Measurements from ENCODE around the gene PDE1C.

Gene PDE1C

DNA sequence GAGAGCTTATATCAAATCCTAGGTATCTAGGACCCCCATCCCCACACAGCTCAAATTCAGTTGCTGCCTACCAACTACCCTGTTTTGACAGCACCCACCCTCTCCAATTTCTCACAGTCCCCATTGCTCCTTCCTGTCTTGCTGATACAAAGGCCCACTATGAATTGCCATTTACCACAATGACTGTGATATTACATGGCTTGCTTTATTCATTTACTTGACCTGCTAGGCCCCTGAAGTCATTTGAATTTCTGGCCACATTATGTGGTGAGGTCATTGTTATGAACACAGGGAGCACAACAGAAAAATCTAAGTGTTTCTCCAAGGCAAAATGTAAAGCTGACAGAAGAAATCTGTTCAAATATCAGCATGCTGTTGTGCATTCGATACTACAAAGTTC, 281.8 kb downstream of the PDE1C start:
- in situ Hi-C loops (cut with MboI; ENCODE audit: low sequenced_read_pairs): no loop called here

DNA sequence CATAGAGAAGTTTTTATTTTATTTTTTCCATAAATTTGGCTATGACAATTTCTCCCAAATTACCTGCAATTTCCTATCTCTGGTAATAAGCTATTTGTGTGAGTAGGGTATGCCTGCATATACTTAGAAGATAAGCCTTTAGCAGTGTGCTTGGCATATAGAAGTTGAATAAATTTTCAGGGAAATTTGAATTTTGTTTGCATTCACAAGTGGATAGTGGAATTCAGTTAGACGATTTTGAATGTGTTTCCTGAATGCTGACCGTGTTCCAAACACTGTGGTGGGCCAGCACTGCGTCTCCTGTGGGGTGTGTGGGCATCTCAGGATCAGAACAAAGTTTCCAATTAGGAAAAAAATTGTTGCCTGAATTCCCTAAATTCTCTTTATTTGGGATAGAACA, 283.9 kb downstream of the PDE1C start:
- in situ Hi-C loops (cut with MboI; ENCODE audit: low sequenced_read_pairs): no loop called here

DNA sequence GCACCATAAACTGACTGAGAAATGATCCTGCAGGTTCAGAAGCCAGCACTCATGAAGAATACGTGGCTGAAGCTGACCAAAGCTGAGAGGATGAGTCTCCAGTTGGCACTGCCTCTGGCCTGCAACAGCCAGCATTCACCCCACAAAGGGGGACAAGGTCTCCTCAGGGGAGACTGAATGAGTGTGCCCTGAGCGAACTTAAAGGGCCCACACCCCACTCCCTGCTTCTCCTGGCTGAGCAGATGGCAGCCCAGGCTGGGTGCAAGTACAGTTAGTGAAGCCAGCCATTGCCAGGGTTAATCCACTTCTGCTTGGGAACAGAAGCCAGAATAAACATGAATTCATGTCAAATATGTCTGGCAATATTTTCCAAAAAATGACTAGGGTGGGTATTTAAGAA, 285.1 kb downstream of the PDE1C start:
- in situ Hi-C loops (cut with MboI; ENCODE audit: low sequenced_read_pairs): no loop called here

DNA sequence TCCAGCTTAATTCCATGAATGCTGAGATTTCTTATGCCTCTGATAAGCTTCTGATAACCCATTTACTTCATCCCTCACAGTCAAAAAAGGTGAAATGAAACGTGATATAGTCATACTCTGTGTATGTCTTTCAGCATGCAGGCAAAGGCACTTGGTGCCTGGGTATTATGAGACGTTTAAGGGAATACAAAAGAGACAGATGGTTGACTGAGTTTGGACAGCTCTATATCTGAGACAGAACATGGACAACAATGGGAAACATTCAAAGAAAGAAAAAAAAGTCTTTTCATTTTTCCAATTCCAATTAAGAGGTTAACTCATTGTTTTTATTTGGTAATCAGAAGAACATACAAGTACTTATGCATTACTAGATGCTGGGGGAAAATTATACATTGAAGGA, 287.0 kb downstream of the PDE1C start:
- in situ Hi-C loops (cut with MboI; ENCODE audit: low sequenced_read_pairs): no loop called here

DNA sequence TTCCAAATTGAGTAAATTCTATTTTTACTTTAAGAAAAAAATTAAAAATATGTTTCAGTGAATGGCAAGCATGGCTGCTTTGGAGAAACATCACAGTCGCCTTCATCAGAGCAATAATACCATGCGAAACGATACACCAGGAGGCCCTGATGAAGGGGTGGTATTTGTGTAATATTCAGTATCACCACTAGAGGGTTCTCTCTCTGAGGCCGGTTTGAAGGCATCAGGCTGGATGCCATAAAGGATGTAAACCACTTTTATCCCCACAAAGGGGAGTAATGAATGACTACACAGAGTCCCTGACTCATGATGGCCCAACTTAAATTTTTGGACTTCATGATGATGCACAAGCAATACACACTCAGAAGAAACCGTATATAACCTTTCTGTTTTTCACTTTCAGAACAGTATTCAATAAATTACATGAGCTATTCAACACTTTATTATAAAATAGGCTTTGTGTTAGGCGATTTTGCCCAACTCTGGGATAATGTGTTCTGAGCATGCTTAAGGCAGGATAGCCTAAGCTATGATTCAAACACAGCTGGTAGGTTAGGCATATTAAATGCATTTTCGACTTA, 287.7 kb downstream of the PDE1C start:
- in situ Hi-C loops (cut with MboI; ENCODE audit: low sequenced_read_pairs): no loop called here

DNA sequence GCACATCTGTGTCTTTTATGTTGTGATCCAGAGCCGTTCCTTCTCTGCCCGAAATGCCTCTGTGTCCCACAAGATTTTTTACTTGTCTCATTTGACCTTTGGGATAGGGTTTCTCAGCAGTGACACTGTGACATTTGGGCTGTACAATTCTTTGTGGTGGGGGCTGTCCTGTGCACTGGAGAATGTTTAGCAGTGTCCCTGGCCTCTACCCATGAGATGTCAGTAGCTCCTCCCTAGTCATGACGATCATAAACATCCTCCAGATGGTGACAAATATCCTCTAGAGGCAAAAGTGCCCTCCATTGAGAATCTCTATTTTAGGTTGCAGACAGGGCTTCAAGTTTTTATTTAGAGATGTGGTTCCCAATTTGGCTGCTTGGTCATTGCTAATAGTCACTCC, 291.9 kb downstream of the PDE1C start:
- in situ Hi-C loops (cut with MboI; ENCODE audit: low sequenced_read_pairs): no loop called here

DNA sequence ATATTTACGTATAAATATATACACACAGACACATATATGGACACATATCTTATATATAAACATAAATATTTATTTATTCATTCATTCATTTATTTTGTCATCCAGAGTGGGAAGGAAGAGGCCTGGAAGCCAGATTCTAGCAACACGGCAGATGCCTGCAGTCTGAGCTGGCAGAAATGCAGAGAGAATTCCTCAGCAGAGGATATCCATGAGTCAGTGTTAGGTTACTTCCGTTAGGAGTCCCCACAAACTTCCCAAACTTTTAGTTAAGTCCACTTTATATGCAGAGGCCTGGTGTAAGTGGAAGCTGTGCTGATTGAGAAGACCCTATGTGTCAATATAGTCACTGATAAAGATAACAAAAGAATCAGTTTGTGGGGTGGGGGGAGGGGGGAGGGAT, 293.6 kb downstream of the PDE1C start:
- in situ Hi-C loops (cut with MboI; ENCODE audit: low sequenced_read_pairs): no loop called here

DNA sequence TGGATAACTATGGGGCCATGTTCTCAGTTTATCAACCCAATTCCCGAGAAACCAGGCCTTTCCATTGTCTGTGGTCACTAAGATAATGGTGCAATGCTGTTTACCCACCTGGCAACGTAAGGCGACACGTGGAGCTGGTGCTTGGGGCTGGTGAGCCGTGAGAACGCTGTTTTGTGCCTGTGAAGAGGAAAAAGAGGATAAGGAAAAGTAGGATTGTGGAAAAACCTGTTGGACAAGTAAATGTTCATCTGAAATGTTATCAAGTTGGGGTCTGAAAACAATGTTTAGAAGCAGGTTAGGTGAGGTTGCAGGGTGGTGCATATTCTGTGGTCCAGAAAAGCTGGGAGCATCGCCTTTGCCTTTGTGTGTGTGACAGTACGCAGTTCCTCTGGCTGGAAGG, 294.7 kb downstream of the PDE1C start:
- in situ Hi-C loops (cut with MboI; ENCODE audit: low sequenced_read_pairs): no loop called here

DNA sequence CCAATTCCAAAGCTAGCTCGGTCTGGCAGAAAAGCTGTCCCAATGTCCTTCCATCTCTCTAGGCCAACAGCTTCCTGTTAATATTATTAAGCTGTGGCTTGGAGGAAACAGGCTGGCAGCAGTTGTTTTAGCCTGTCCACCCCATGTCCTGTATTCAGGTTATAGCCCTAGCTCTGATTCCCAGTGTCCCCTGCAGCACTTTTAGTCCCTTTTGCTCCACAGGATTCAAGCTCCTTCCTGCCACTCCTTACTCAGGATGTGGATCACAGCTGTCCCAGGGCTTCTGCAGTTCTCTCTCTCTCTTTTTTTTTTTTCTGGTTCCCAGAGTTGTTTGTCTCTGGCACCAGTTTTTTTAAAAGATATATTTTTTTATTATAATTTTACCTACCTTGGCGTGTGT, 298.0 kb downstream of the PDE1C start:
- in situ Hi-C loops (cut with MboI; ENCODE audit: low sequenced_read_pairs): no loop called here

DNA sequence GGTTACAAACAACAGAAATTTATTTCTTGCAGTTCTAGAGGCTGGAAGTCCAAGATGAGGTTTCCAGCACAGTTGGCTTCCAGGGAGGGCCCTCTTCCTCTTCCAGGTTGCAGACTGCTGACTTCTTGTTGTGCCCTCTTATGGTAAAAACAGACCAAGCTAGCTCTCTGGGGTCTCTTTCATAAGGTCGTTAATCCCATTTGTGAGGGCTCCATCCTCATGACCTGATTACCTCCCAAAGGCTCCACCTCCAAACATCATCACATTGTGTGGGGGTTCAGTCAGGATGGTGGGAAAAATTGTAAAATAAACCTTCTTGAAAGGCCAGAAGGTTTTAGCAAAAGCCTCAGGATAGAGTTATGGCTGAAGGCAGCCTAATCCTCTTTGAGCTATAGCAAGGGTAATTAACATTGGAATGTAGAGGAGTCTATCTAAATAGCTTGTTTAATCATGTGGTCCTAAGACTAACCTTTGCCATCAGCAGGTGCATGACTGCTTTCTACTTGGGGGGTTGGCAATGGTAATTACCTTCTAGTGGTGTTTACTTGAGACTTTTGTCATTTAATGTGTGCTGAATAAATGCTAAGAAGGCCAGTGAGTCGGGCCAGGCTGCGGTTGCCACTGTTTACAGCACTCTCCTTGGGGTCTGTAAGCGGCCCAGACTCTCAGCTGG, 302.4 kb downstream of the PDE1C start:
- in situ Hi-C loops (cut with MboI; ENCODE audit: low sequenced_read_pairs): no loop called here

DNA sequence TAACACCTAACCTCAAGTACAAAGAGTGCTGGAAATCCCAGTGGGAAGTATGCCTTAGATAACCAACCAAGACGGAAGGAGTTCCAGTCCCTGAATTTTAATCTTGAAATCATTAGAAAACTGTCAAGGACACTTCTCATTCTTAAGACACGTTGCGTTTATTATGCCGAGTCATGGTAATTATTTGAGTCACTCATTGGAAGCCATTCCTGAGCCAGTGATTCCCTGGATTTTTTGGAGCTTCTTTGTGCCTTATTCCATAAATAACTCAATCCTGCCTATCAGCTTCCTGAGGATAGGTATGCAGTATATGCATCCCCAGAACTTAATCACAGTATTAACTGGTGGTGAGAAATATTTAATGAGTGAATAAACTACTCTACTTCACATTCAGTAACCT, 305.7 kb downstream of the PDE1C start:
- in situ Hi-C loops (cut with MboI; ENCODE audit: low sequenced_read_pairs): no loop called here

DNA sequence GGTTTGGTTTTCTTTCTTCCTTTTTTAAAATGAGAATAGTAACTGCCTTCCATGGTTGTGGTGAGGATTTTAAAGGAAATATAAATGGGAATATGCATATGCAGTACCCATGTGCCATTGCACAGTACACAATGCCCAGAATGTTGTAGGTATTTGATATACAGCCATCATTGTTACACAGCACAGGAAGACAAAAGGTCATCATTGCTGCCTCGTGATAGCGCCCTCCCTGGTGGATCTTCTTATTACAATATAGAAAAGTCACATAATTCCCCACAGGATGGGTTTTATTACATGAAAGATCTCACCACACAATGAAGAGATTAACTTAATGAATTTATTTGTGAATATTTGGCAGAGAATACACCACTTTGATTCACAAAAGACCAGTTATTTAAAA, 306.7 kb downstream of the PDE1C start:
- in situ Hi-C loops (cut with MboI; ENCODE audit: low sequenced_read_pairs): no loop called here

DNA sequence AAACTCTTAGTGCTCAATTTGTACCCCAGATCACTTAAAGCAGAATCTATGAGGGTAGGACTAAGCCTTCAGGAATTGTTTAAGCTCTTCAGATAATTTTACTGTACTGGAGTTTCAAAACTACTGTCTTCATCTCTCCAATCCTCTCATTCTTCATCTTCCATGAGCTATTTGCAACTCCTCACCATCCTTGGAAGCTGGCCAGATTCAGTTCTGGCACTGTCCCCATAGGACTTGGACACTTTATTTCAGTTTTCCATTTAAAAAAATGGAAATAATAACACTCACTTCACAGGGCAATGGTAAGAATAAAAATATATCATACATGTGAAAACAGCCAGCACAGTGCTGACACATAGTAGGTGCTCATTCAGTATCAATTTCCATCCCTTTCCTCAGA, 308.6 kb downstream of the PDE1C start:
- in situ Hi-C loops (cut with MboI; ENCODE audit: low sequenced_read_pairs): no loop called here

DNA sequence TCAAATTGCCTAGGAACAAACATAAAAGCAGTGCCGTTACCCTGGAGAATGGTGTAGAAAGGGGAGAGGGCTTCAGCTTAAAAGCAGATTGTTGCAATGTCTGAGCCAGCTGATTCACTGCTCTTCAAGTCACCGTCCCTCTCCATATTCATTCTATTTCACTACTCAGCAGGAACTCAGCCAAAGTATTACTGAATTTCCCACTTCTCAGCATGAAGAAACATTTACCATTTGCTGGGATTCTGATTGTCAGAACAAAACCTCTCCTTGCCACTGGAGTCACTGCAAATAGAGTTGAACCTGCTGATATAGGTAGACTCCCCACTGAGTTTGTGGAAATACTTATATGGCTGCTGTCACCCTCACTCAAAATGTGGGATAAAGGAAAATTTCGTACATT, 311.5 kb downstream of the PDE1C start:
- in situ Hi-C loops (cut with MboI; ENCODE audit: low sequenced_read_pairs): no loop called here

DNA sequence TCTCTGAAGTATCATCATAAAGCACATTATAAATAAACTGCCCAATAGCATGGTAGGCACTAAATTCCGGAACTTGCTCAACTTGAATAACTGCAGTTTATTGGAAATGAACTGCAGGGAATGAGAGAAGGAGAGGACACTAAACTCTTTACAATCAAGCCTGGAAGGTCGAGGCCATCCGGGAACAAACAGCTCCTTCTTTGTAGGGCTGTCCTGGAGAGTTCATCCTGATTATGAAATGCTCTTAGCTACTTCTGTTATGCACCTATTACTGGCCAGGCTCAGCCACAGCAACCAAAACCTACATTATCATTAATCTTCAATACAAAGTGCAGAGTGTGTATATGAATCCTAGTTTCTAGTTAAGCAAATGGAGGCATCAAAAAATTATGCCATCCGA, 318.5 kb downstream of the PDE1C start:
- in situ Hi-C loops (cut with MboI; ENCODE audit: low sequenced_read_pairs): no loop called here

DNA sequence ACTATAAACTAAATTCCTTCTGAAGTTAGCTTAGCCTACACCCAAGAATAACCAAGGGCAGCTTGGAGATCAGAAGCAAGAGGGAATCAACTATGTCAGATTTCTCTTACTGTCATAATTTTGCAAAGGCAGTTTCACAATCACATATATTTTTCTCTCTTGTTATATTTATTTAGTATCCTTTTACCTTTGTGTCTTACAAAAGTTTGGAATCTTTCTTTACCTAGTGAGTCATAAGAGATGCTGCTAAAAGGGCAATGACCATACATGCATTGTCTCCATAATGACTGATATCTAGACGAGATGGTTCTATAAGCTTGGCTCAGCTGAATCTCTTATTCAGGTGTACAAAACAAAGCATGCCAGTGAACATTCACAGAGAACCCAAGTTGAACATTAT, 322.1 kb downstream of the PDE1C start:
- in situ Hi-C loops (cut with MboI; ENCODE audit: low sequenced_read_pairs): loop anchor here (10.0 kb wide), 2 partner anchors 457 to 597 kb away; no protein-coding TSS in a partner anchor

DNA sequence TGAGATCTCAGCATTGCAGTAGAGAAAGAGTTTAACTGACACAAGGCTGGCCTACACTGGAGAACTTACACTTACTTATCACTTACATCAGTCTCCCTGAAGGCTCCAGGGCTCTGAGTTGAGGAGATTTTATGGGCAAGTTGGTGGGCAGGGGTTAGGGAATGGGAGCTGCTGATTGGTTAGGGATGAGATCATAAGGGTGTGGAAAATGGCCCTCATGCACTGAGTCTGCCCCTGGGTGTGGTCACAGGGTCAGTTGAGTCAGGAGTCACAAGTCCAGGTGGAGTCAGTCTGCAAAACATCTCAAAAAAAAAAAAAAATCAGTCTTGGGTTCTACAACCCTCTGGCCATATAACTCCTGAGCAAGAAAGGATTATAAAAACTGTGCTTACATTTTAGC, 322.7 kb downstream of the PDE1C start:
- in situ Hi-C loops (cut with MboI; ENCODE audit: low sequenced_read_pairs): loop anchor here (10.0 kb wide), 2 partner anchors 457 to 597 kb away; no protein-coding TSS in a partner anchor

DNA sequence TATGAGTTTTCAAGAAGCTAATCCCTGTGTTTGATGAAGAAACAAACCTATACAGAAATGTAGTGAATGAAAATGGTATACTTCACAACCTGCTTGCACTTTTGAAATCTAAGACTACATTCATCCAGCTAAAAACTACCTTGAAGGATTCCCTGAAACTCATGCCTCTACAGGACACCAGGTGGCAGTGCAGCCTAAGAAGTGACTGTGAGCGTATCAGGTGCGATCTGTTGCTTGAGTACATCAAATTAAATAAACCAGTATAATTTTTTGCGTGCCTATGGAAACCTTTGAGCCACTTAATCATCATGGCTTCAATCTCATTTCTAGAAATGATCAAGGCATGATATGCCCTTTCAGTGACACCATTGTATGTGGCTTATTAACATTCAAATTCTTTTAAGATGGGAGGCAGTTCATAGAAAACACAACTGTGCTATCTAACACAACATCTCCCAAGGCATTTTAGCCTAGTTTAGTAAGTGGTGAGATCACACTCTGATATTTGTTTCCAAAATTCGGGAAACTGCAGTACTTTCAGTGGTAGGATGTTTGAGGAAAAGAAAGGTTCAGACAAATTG, 325.8 kb downstream of the PDE1C start:
- in situ Hi-C loops (cut with MboI; ENCODE audit: low sequenced_read_pairs): loop anchor here (10.0 kb wide), 2 partner anchors 460 to 600 kb away; no protein-coding TSS in a partner anchor

DNA sequence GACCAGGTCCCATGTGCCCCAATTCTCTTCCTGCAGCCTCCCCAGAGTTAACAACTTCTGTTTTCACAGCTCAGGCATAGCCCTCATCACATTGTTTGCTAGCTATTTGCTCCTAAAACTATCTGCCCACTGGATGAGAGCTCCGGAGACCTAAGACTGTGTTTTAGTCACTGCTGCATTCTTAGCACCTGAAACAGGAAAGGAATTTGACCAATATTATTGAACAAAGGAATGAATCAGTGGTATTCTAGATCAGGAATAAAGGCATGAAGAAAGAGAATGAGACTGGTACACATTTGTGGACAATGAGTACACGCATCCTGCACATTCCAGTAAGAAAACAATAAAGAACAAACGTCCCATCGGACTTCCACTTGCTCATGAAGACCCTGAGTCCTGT, 328.4 kb downstream of the PDE1C start:
- in situ Hi-C loops (cut with MboI; ENCODE audit: low sequenced_read_pairs): loop anchor here (10.0 kb wide), 2 partner anchors 463 to 603 kb away; no protein-coding TSS in a partner anchor

DNA sequence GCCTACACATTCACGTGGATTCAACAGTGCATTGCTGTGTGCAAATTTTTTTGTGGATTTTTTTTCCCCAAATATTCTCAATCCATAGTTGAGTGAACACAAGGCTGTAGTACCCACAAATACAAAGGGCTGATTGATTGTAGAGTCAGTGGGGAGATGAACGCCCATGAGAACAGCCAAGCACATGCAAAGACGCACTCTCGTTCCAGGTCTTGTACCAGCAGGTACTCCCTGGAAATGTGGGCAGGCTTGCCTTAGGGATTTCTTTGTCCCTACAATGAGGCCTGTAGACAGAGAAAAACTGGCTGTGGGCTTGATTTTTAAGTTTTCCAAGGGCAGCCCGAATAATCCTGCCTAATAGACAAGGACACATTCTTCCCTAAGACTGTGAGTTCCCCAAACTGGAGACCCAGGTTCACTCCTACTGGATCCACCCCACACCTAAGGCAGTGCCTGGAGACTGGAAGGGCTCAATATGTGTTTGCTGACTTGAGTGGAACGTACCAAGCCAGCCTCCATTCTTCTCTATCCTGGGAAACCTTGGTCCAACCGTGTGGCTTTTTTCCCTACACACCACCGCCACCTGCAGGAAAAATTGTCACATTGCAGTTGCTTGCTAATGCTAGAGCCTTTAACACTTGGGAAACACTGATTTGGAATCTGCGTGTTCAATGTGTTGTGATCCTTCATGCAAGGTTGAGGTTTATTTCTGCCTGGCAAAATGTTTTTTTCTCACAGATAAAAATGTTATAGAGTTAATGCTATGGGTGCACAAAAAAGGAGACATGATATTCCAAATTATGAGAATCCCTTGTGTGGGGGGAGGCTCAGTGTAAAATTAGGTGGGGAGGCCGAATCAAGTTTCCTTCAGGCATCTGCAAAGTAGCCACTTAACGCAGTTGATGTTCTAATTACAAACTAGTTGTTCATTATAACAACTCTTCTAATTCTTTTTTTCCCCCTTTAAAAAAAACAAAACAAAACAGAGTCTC, 333.9 kb downstream of the PDE1C start:
- in situ Hi-C loops (cut with MboI; ENCODE audit: low sequenced_read_pairs): no loop called here

DNA sequence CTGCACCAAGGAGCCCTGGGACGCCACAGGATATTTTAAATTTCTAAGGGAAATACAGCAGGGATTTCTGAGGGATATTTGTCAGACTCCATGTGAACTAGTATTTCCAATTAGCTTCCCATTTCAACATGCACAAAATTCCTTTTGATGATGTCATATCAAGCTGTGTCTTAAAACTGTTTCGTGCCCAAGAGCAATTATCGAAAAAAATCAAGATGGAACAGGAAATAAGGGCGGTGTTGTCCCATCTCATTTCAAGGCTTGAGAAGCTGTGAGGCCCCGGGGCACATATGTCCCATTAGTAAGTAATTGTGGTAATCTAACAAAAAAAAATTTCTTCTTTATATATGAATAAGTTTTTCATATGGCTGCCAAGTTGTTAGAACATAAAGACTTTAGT, 335.8 kb downstream of the PDE1C start:
- in situ Hi-C loops (cut with MboI; ENCODE audit: low sequenced_read_pairs): no loop called here

Data from HL-60/S4 treated with phorbol 12-myristate 13-acetate at 8.2 ng/mL for 4 days and 3 days (cell line).